Right lobe of liver (tissue), 6 donors: ENCODE data around the gene C2orf76. TPM values are rescaled to one million over a fixed set of nuclear protein-coding genes. Genes with fewer than 3 reads are reported as not detected.

Experiments
- ATAC-seq, 4 donors: fragments of 200-7000 bp; cut with Tn5 transposase; one replicate each; pipeline ENCODE4 v1.9.1; 2020; ENCODE audit warnings: mild to moderate bottlenecking in 4 of 4, moderate library complexity in 4 of 4
- DNase-seq, 3 donors: peaks; one replicate each; pipeline ENCODE4 v3.0.0-alpha.2; 2020
- H3K27ac ChIP-seq, 3 donors: fragments of 200-600 bp; one replicate each; pipeline ENCODE4 v1.8.0; 2022
- H3K27me3 ChIP-seq, 2 donors: fragments of 200-600 bp; one replicate each; pipeline ENCODE4 v1.8.0; 2022
- H3K36me3 ChIP-seq, 4 donors: fragments of 200-600 bp; sonication (generic) in 1 of 4; one replicate each; pipeline versions ENCODE4 v1.5.1 to v1.8.0; 2017 to 2022; ENCODE audit warnings: control low read depth in 1 of 4
- H3K4me1 ChIP-seq, 4 donors: fragments of 200-600 bp; sonication (generic) in 1 of 4; one replicate each; pipeline versions ENCODE4 v1.5.1 to v1.8.0; 2017 to 2022; ENCODE audit warnings: control low read depth in 1 of 4
- H3K4me3 ChIP-seq, 3 donors: fragments of 200-600 bp; one replicate each; pipeline ENCODE4 v1.8.0; 2022
- H3K9me3 ChIP-seq, 4 donors: fragments of 200-600 bp; sonication (generic) in 1 of 4; one replicate each; pipeline versions ENCODE4 v1.5.1 to v1.8.0; 2017 to 2022; ENCODE audit warnings: control low read depth in 1 of 4
- POLR2A ChIP-seq: fragments of 450-650 bp; IDR thresholded peaks from one replicate; pipeline ENCODE4 v1.6.1; 2017; ENCODE audit warnings: antibody characterized with exemption, mild to moderate bottlenecking
- WGBS: methylation state at CpG from one replicate; pipeline ENCODE4 v1.1.6; 2018; ENCODE audit warnings: low coverage, low lambda C conversion rate; ENCODE audit not compliant: insufficient coverage; ENCODE audit errors: missing lambda C conversion rate; 5-methylcytosine and 5-hydroxymethylcytosine counted together
- intact Hi-C, 2 donors: fragments of 100-400 bp; cut with DNase I; formaldehyde crosslinking; loops; one replicate each; pipeline versions ENCODE4 v1.11.2 to v1.14.1; 2022
- total RNA-seq, 6 experiments: library from RNA; depleted of rRNA in 2 of 6; stranded (reverse); fragments of >200 nt in 2 of 6; fragmentation: NEBNext Ultra II Directional in 3 of 6; extraction: Animal tissue kit (Norgen Biotek cat#: 25700) in 3 of 6; gene quantifications; one replicate each; pipeline versions ENCODE4 v1.1.0 to v1.2.4, GENCODE V29; 2016 to 2023
- TF ChIP-seq, protein P1 (sequence below), 4 donors: fragments of 200-600 bp in 3 of 4; fragments of 450-650 bp in 1 of 4; IDR thresholded peaks; one replicate each; pipeline versions ENCODE4 v1.5.1 to v1.8.0; 2016 to 2022; ENCODE audit warnings: antibody characterized with exemption in 4 of 4, mild to moderate bottlenecking in 2 of 4
- donor health status: DM: no; HTN: yes; CAD: no.
- donor health status: DM: no; HTN: no; CAD: no.
- donor health status: DM: no; HTN: no; CAD: no.
- donor health status: DM: no; HTN: yes; CAD: no.
- donor health status: DM: no; HTN: yes; CAD: no.

The C2orf76 gene
- total RNA-seq, 6 experiments from 2014 or later, result 2.6 to 5.5 (median 3.5) TPM

DNA sequence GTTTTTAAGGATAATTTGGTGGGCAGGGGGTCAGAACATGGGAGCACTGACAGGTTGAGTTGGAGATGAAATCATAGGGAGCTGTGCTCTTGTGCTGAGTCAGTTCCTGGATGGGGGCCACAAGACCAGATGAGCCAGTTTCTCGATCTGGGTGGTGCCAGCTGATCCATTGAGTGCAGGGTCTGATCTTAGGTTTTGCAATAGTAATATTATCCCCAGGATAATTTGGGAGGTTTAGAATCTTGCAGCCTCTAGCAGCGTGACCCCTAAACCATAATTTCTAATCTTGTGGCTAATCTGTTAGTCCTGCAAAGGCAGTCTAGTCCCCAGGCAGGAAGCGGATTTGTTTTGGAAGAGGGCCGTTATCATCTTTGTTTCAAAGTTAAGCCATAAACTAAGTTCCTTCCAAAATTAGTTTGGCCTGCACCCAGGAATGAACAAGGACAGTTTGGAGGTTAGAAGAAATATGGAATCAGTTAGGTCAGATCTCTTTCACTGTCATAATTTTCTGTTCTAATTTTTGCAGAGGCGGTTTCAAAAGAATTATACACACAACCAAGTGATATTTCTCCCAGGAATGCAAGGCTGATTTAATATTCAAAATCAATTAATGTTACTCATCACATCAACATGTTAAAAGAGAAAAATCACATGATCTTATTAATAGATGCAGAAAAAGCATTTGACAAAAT, 23.1 kb upstream of the C2orf76 start:
- H3K9me3 ChIP-seq, result no peaks in the 10 kb centered on the region
- no peak overlapping the region for H3K4me3 ChIP-seq
- DNase-seq (peak in 2 of 3 donors; percentile 69 to 70), ATAC-seq (peak; percentile 44 to 66 (median 50))
- H3K36me3 ChIP-seq, result no peaks in the 10 kb centered on the region
- TF ChIP-seq POLR2A, result no peak
- TF ChIP-seq, protein P1, sequence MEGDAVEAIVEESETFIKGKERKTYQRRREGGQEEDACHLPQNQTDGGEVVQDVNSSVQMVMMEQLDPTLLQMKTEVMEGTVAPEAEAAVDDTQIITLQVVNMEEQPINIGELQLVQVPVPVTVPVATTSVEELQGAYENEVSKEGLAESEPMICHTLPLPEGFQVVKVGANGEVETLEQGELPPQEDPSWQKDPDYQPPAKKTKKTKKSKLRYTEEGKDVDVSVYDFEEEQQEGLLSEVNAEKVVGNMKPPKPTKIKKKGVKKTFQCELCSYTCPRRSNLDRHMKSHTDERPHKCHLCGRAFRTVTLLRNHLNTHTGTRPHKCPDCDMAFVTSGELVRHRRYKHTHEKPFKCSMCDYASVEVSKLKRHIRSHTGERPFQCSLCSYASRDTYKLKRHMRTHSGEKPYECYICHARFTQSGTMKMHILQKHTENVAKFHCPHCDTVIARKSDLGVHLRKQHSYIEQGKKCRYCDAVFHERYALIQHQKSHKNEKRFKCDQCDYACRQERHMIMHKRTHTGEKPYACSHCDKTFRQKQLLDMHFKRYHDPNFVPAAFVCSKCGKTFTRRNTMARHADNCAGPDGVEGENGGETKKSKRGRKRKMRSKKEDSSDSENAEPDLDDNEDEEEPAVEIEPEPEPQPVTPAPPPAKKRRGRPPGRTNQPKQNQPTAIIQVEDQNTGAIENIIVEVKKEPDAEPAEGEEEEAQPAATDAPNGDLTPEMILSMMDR (IDR thresholded peaks at IDR 0.05), result no peak
- no peaks in the 10 kb centered on the region for H3K27me3 ChIP-seq
- no peak overlapping the region for H3K27ac ChIP-seq
- H3K4me1 ChIP-seq, result peaks cover 0 to 19% (median 5%) of the 10 kb centered on the region in 4 donors
- 30% methylated on average over 5 of the region's 5 CpGs for WGBS
- intact Hi-C loops, result no loop called here

DNA sequence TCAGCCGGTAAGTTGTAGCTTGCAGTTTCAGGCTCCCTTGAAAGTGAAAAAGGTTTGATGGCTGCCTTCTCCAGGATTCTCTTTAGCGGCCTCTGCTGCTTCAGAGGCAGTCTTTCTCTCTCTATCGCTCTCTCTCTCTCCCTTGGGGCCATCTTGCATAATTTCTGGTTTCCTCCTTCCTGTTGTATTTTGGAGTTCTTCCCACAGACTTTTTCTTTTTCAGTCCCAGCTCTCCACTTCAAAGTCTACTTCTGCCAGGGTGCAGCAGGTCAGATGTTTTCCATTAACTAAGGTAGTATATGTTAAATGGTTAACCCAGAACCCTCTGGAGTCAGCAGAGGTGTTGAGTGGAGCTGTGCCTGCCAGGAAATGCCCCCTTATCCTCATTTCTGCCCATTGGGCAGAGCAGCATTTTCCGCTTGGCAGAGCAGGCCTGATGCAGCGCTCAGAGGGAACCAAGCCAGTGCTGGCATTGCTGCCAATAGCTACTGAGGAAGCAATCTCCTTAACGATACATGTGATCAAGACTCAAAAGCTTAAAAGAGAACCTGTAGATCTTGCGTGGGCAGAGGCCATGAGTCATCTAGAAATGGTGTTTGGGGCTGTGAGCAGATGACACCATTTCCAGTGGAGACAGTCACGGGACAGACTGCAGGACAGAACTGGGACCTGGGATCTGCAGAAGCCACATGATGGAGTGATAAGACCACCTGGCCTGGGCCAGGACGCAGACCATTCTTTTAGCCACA, 20.9 kb upstream of the C2orf76 start:
- Histone ChIP-seq H3K27me3 (no peaks in the 10 kb centered on the region), H3K9me3 (no peaks in the 10 kb centered on the region), H3K4me1 (peaks cover 0 to 19% (median 5%) of the 10 kb centered on the region in 4 donors), H3K36me3 (no peaks in the 10 kb centered on the region), H3K27ac (peak overlapping the region; percentile 1 to 44 (median 14)), H3K4me3 (no peak overlapping the region)
- peak; percentile 71 to 77 (median 75) for DNase-seq
- WGBS, result 23% methylated on average over 8 of the region's 9 CpGs
- TF ChIP-seq, protein P1 (IDR thresholded peaks at IDR 0.05), result peak in 3 of 4 donors; percentile 11 to 22 (median 19)
- no peak for TF ChIP-seq POLR2A
- intact Hi-C loops, result no loop called here
- ATAC-seq, result peak; percentile 70 to 82 (median 79)

DNA sequence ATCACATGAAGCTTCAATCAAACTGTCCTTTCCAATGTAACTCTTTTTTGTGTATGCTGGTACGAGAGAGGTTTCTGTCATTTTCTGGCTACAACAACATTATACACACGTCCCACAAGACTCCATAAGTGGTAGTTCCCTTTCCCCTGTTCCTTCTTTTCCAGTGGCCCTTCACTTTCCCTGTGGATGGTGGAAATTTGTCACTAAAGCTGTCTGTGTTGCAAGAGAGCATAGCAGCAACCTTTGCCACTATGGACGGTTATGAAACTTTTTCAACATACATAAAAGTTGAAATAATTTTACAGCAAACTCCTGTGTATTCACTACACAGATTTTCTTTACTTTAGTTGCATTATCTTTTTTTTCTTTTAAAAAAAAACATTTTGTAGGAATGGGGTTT, 18.8 kb upstream of the C2orf76 start:
- no peaks in the 10 kb centered on the region for H3K27me3 ChIP-seq
- no peak for DNase-seq
- no peak overlapping the region for H3K4me3 ChIP-seq
- no peaks in the 10 kb centered on the region for H3K36me3 ChIP-seq
- intact Hi-C loops, result no loop called here
- 37% methylated on average over 3 of the region's 3 CpGs for WGBS
- no peak for ATAC-seq
- H3K4me1 ChIP-seq, result peaks cover 0 to 19% (median 5%) of the 10 kb centered on the region in 4 donors
- no peaks in the 10 kb centered on the region for H3K9me3 ChIP-seq
- TF ChIP-seq POLR2A, result no peak
- TF ChIP-seq, protein P1 (IDR thresholded peaks at IDR 0.05), result no peak
- no peak overlapping the region for H3K27ac ChIP-seq

DNA sequence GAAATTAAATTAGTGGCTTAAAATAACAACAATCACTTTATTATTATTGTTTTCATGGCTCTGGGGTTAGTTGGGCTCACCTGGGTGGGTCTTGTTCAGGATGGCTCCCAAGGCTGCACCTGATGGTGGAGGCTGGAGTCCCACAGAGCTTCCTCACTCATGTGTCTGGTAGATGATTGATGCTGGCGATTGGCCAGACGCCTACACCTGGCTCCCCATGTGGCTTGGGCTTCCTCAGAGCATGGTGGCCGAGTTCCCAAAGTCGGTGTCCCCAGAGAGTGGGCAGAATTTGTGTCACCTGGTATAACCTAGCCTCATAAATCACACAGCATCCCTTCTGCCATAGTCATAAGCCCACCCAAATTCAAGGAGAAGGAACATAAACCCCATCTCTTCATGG, 18.3 kb upstream of the C2orf76 start:
- no peak for DNase-seq
- TF ChIP-seq, protein P1 (IDR thresholded peaks at IDR 0.05), result no peak
- no peak for TF ChIP-seq POLR2A
- no CpG with 5 or more reads among the region's 4 CpGs for WGBS

More for the DNA sequence above, 18.3 kb upstream of the C2orf76 start:
- Histone ChIP-seq H3K27me3 (no peaks in the 10 kb centered on the region), H3K9me3 (no peaks in the 10 kb centered on the region), H3K27ac (no peak overlapping the region), H3K4me1 (peaks cover 0 to 18% (median 5%) of the 10 kb centered on the region in 4 donors), H3K4me3 (no peak overlapping the region), H3K36me3 (no peaks in the 10 kb centered on the region)
- intact Hi-C loops, result no loop called here
- no peak for ATAC-seq
